IMR-90 (cell line): ENCODE measurements around the gene DDX27. TPM values are rescaled to one million over a fixed set of nuclear protein-coding genes. Genes with fewer than 3 reads are reported as not detected.

Experiments used
- ATAC-seq: fragments of 200-7000 bp; cut with Tn5 transposase; 2 replicates; pipeline ENCODE4 v1.9.1; 2020; ENCODE audit warnings: low read depth, mild to moderate bottlenecking, moderate library complexity
- BruUV-seq: library from RNA; stranded (reverse); fragments of 400-500 nt; replicated peaks from 2 replicates; lab custom pipeline; 2021; lab: Mats Ljungman, UMichigan
- CTCF ChIA-PET: fragments of 300-600 bp; formaldehyde crosslinking; extraction: SDS; loops from one replicate; lab custom pipeline; 2021; ENCODE audit warnings: antibody characterized with exemption; lab: Yijun Ruan, JAX
- POLR2A ChIA-PET: fragments of 300-600 bp; sonication (Branson Sonifier 250); formaldehyde crosslinking; loops from one replicate; lab custom pipeline; 2022; ENCODE audit warnings: antibody characterized with exemption; ENCODE audit not compliant: unreplicated experiment; lab: Charles Lee
- DNase-seq: peaks from one replicate; pipeline ENCODE4 v3.0.0; 2013
- H2AFZ ChIP-seq: replicated peaks from 2 replicates; pipeline ENCODE3; 2013; ENCODE audit warnings: low read length, mild to moderate bottlenecking; ENCODE audit not compliant: poor library complexity
- H2AK5ac ChIP-seq: 2 replicates; pipeline ENCODE4 v1.6.1; 2013; ENCODE audit warnings: low read depth, low read length, inconsistent platforms
- H2AK9ac ChIP-seq: replicated peaks from 2 replicates; pipeline ENCODE3; 2013; ENCODE audit warnings: mild to moderate bottlenecking, low read depth, low read length, moderate library complexity; ENCODE audit not compliant: poor library complexity
- H2BK120ac ChIP-seq: 2 replicates; pipeline ENCODE4 v1.6.1; 2013; ENCODE audit warnings: low read depth, low read length, inconsistent platforms
- H2BK15ac ChIP-seq: 3 replicates; pipeline ENCODE4 v1.6.1; 2013; ENCODE audit warnings: low read depth, low read length, inconsistent platforms
- H2BK20ac ChIP-seq: 2 replicates; pipeline ENCODE4 v1.6.1; 2013; ENCODE audit warnings: low read depth, mild to moderate bottlenecking, inconsistent platforms, low read length, moderate library complexity
- H2BK5ac ChIP-seq: 2 replicates; pipeline ENCODE4 v1.6.1; 2013; ENCODE audit warnings: mild to moderate bottlenecking, low read depth, low read length, inconsistent platforms; ENCODE audit not compliant: poor library complexity, severe bottlenecking
- H3K14ac ChIP-seq: replicated peaks from 2 replicates; pipeline ENCODE4 v1.6.1; 2013; ENCODE audit warnings: low read depth, low read length, inconsistent platforms
- H3K18ac ChIP-seq: 2 replicates; pipeline ENCODE4 v1.6.1; 2013; ENCODE audit warnings: low read depth, low read length, control low read depth
- H3K23ac ChIP-seq: 2 replicates; pipeline ENCODE4 v1.6.1; 2013; ENCODE audit warnings: low read depth, low read length, inconsistent platforms
- H3K27ac ChIP-seq: 2 replicates; pipeline ENCODE4 v1.5.1; 2013; ENCODE audit warnings: mild to moderate bottlenecking, control low read depth, low read length; ENCODE audit not compliant: insufficient read depth
- H3K27me3 ChIP-seq: 2 replicates; pipeline ENCODE4 v1.6.1; 2013; ENCODE audit warnings: low read length; ENCODE audit not compliant: control insufficient read depth, insufficient read depth
- H3K36me3 ChIP-seq: 2 replicates; pipeline ENCODE4 v1.6.1; 2013; ENCODE audit warnings: low read length, mixed read lengths; ENCODE audit not compliant: control insufficient read depth, insufficient read depth
- H3K4ac ChIP-seq: 2 replicates; pipeline ENCODE4 v1.6.1; 2013; ENCODE audit warnings: low read depth, low read length, inconsistent platforms
- H3K4me1 ChIP-seq: 2 replicates; pipeline ENCODE4 v1.6.1; 2013; ENCODE audit warnings: low read length, mixed read lengths; ENCODE audit not compliant: control insufficient read depth, insufficient read depth
- H3K4me2 ChIP-seq: 2 replicates; pipeline ENCODE4 v1.6.1; 2013; ENCODE audit warnings: low read depth, mild to moderate bottlenecking, control low read depth, low read length, moderate library complexity
- H3K4me3 ChIP-seq: 2 replicates; pipeline ENCODE4 v1.5.1; 2013; ENCODE audit warnings: low read depth, mild to moderate bottlenecking, control low read depth, low read length, moderate library complexity; ENCODE audit not compliant: insufficient read depth
- H3K56ac ChIP-seq: 2 replicates; pipeline ENCODE4 v1.6.1; 2013; ENCODE audit warnings: low read length, inconsistent platforms; ENCODE audit not compliant: insufficient read depth; ENCODE audit errors: extremely low read depth
- H3K79me1 ChIP-seq, 2 experiments: 2 replicates each; pipeline ENCODE4 v1.6.1; 2013; ENCODE audit warnings: low read length in 2 of 2, inconsistent platforms in 1 of 2, low read depth in 1 of 2
- H3K9ac ChIP-seq: 2 replicates; pipeline ENCODE4 v1.6.1; 2013; ENCODE audit warnings: low read depth, low read length, control low read depth
- H3K9me1 ChIP-seq: 2 replicates; pipeline ENCODE4 v1.6.1; 2013; ENCODE audit warnings: low read length, inconsistent platforms; ENCODE audit not compliant: insufficient read depth
- H3K9me3 ChIP-seq: 2 replicates; pipeline ENCODE4 v1.6.1; 2013; ENCODE audit warnings: low read length; ENCODE audit not compliant: control insufficient read depth, insufficient read depth
- H4K20me1 ChIP-seq: 2 replicates; pipeline ENCODE4 v1.6.1; 2013; ENCODE audit warnings: low read length, inconsistent platforms; ENCODE audit not compliant: insufficient read depth
- H4K5ac ChIP-seq: 2 replicates; pipeline ENCODE4 v1.6.1; 2013; ENCODE audit warnings: mild to moderate bottlenecking, low read depth, low read length, control low read depth
- H4K8ac ChIP-seq, 2 experiments: 2 replicates each; pipeline ENCODE4 v1.6.1; 2013; ENCODE audit warnings: low read depth in 2 of 2, low read length in 2 of 2, control low read depth in 1 of 2, inconsistent platforms in 1 of 2
- H4K91ac ChIP-seq: 2 replicates; pipeline ENCODE4 v1.6.1; 2013; ENCODE audit warnings: low read depth, low read length, inconsistent platforms; ENCODE audit not compliant: insufficient read depth
- BHLHE40 ChIP-seq: fragments of 150-350 bp; IDR thresholded peaks from 2 replicates; pipeline ENCODE4 v1.6.1; 2016; ENCODE audit warnings: mild to moderate bottlenecking, low read depth, low read length
- CEBPB ChIP-seq: IDR thresholded peaks from 2 replicates; pipeline ENCODE4 v1.6.1; 2012; ENCODE audit warnings: low read depth, low read length, improper control_type of control experiment
- CTCF ChIP-seq: conservative IDR thresholded peaks from 2 replicates; pipeline ENCODE4 v1.5.1; 2012; ENCODE audit warnings: mild to moderate bottlenecking, low read depth, low read length, improper control_type of control experiment
- ELK1 ChIP-seq: fragments of 150-350 bp; IDR thresholded peaks from 2 replicates; pipeline ENCODE4 v1.6.1; 2016; ENCODE audit warnings: low read depth, mild to moderate bottlenecking, low read length, moderate library complexity, borderline replicate concordance
- RAD21 ChIP-seq: IDR thresholded peaks from 2 replicates; pipeline ENCODE4 v1.6.1; 2012; ENCODE audit warnings: low read length, improper control_type of control experiment
- RCOR1 ChIP-seq: IDR thresholded peaks from 2 replicates; pipeline ENCODE4 v1.6.1; 2012; ENCODE audit warnings: mild to moderate bottlenecking, low read length, improper control_type of control experiment; ENCODE audit not compliant: insufficient replicate concordance
- SMC3 ChIP-seq: fragments of 150-350 bp; IDR thresholded peaks from 2 replicates; pipeline ENCODE4 v1.6.1; 2016; ENCODE audit warnings: low read depth, mild to moderate bottlenecking, antibody characterized with exemption, low read length, moderate library complexity
- USF2 ChIP-seq: fragments of 150-350 bp; IDR thresholded peaks from 2 replicates; pipeline ENCODE4 v1.6.1; 2017; ENCODE audit warnings: mild to moderate bottlenecking, antibody characterized with exemption, low read length, low read depth
- WGBS, 2 experiments: methylation state at CpG; one replicate each; pipeline versions ENCODE4 v1.1.5 to v1.1.7; 2013; ENCODE audit warnings: missing lambda C conversion rate in 2 of 2; ENCODE audit not compliant: insufficient read length in 1 of 2; ENCODE audit errors: extremely low coverage in 2 of 2; 5-methylcytosine and 5-hydroxymethylcytosine counted together
- dilution Hi-C: fragments of 300-500 bp; cut with HindIII; formaldehyde crosslinking; loops from one replicate; pipeline ENCODE4 v1.14.3; 2018; ENCODE audit warnings: low sequenced_read_pairs; ENCODE audit not compliant: unreplicated experiment
- in situ Hi-C: fragments of 300-500 bp; cut with MboI; formaldehyde crosslinking; loops from 3 replicates; pipeline ENCODE4 v1.14.3; 2019; ENCODE audit warnings: low sequenced_read_pairs, inconsistent platforms, mixed read lengths
- intact Hi-C: fragments of 100-400 bp; cut with micrococcal nuclease; formaldehyde crosslinking; loops from 2 replicates; pipeline ENCODE4 v1.10.0; 2022
- polyA plus RNA-seq, 3 experiments: library from polyadenylated mRNA; depleted of rRNA; stranded (reverse); fragments of >200 nt; gene quantifications; 2 replicates each; pipeline ENCODE4 v1.2.3, GENCODE V29; 2012; ENCODE audit warnings: low replicate concordance in 1 of 3
- total RNA-seq: library from RNA; depleted of rRNA; stranded (reverse); fragments of >200 nt; gene quantifications from 2 replicates; pipeline ENCODE4 v1.2.3, GENCODE V29; 2012

DDX27 gene
- total and polyA plus RNA-seq, 2 of the 4 experiments (the other 2 are of a cell fraction), result 33.2 to 36.7 TPM

GRCh38 chr20:49288784-49289696, 69.8 kb downstream of the DDX27 start:
- Histone ChIP-seq H2AFZ (no peak overlapping the region), H3K4me3 (no peak overlapping the region), H4K20me1 (peaks cover 82% of the 10 kb centered on the region), H3K4me1 (peaks cover 6% of the 10 kb centered on the region), H3K9me3 (peaks cover 15% of the 10 kb centered on the region), H3K27me3 (no peaks in the 10 kb centered on the region), H3K14ac (no peak overlapping the region), H2BK5ac (no peak overlapping the region), H3K9me1 (peaks cover 14% of the 10 kb centered on the region), H3K4ac (no peak overlapping the region), H3K18ac (no peak overlapping the region), H2BK15ac (no peak overlapping the region), H3K4me2 (no peak overlapping the region), H3K9ac (no peak overlapping the region), H3K23ac (no peak overlapping the region), H2BK20ac (no peak overlapping the region), H3K36me3 (peaks cover 66% of the 10 kb centered on the region), H3K56ac (no peak overlapping the region), H4K5ac (no peak overlapping the region), H3K79me1 (peaks cover 30 to 65% of the 10 kb centered on the region in 2 experiments), H2AK5ac (no peak overlapping the region), H4K91ac (no peak overlapping the region), H2AK9ac (no peak overlapping the region), H3K27ac (no peak overlapping the region), H4K8ac (no peak overlapping the region), H2BK120ac (no peak overlapping the region)
- dilution Hi-C loops (no loop called here), intact Hi-C loops (no loop called here), in situ Hi-C loops (no loop called here)
- DNase-seq (no peak), ATAC-seq (no peak)
- WGBS, 2 experiments, result 67% methylated on average over 1 of the region's 10 CpGs; no CpG with 5 or more reads in 1 of the 2 experiments
- ChIA-PET POLR2A (interaction anchor here (0.6 kb wide), 2 partner anchors 21 kb away, joined by 4 to 6 read pairs; no protein-coding TSS in a partner anchor), CTCF (no interaction called here)
- no TSS peak for BruUV-seq
- TF ChIP-seq ELK1 (no peak), CTCF (no peak), CEBPB (no peak), SMC3 (no peak), RCOR1 (no peak), USF2 (no peak), RAD21 (no peak), BHLHE40 (no peak)
